HepG2 (cell line): ENCODE measurements around the gene TGM2.

Experiments used
- FOSL1 ChIP-seq: sonication (generic); formaldehyde crosslinking; IDR thresholded peaks from 2 replicates; pipeline ENCODE4 v1.9.0; 2021; ENCODE audit warnings: missing genetic modification reagents, borderline replicate concordance
- MAX ChIP-seq: IDR thresholded peaks from 2 replicates; pipeline ENCODE4 v1.6.1; 2012; ENCODE audit warnings: inconsistent platforms
- ZFX ChIP-seq: sonication (generic); formaldehyde crosslinking; IDR thresholded peaks from 2 replicates; pipeline ENCODE4 v1.4.0; 2020; ENCODE audit warnings: mild to moderate bottlenecking, low read depth, missing genetic modification reagents, moderate library complexity

GRCh38 chr20:38170826-38171674, 6.0 kb upstream of the TGM2 start:
- TF ChIP-seq MAX (no peak), FOSL1 (CRISPR knock-in tag) (no peak), ZFX (CRISPR knock-in tag) (no peak)
